GM12878 (cell line): Measurements from ENCODE around the gene TTLL10. TPM values are rescaled to one million over a fixed set of nuclear protein-coding genes. Genes with fewer than 3 reads are reported as not detected.

Experiments used
- ATAC-seq: fragments of 200-7000 bp; cut with Tn5 transposase; 3 replicates; pipeline ENCODE4 v1.9.1; 2020; ENCODE audit warnings: mild to moderate bottlenecking, moderate library complexity
- BruUV-seq: library from RNA; stranded (reverse); fragments of 400-500 nt; replicated peaks from 2 replicates; lab custom pipeline; 2021; lab: Mats Ljungman, UMichigan
- CTCF ChIA-PET: fragments of 300-600 bp; sonication (Branson Sonifier 250); formaldehyde crosslinking; extraction: SDS; loops from one replicate; lab custom pipeline; 2021; ENCODE audit warnings: inconsistent platforms; lab: Yijun Ruan, JAX
- POLR2A ChIA-PET: fragments of 350-600 bp; formaldehyde crosslinking; extraction: SDS; loops from one replicate; lab custom pipeline; 2021; ENCODE audit warnings: inconsistent platforms; lab: Charles Lee
- RAD21 ChIA-PET: fragments of 300-600 bp; sonication (Branson Sonifier 250); formaldehyde crosslinking; loops from one replicate; lab custom pipeline; 2023; ENCODE audit warnings: antibody characterized with exemption; ENCODE audit not compliant: unreplicated experiment; lab: Charles Lee
- SMC1A ChIA-PET: fragments of 300-600 bp; sonication (Branson Sonifier 250); formaldehyde crosslinking; loops from one replicate; lab custom pipeline; 2023; ENCODE audit not compliant: unreplicated experiment, uncharacterized antibody; lab: Charles Lee
- DNase-seq: peaks from one replicate; pipeline ENCODE4 v3.0.0-alpha.2; 2011; ENCODE audit warnings: low read depth, low spot score
- FAIRE-seq: peaks from 3 replicates; lab custom pipeline; 2011; peaks lifted over from hg19 to GRCh38; lab: Jason Lieb, UNC
- H2AFZ ChIP-seq: 2 replicates; pipeline ENCODE4 v1.6.0; 2011; ENCODE audit warnings: low read depth, low read length, control low read depth; ENCODE audit not compliant: control insufficient read depth
- H3K27ac ChIP-seq: 2 replicates; pipeline ENCODE4 v1.5.1; 2011; ENCODE audit warnings: control low read depth; ENCODE audit not compliant: control insufficient read depth, insufficient read depth
- H3K27me3 ChIP-seq, 2 experiments: replicated peaks in 1 of 2; 2 replicates each; pipeline versions ENCODE4 v1.6.0 to v1.6.1; 2011; ENCODE audit warnings: low read length in 1 of 2; ENCODE audit not compliant: control insufficient read depth in 2 of 2, insufficient read depth in 2 of 2
- H3K36me3 ChIP-seq, 2 experiments: 2 replicates each; pipeline ENCODE4 v1.5.1; 2011; ENCODE audit warnings: low read length in 1 of 2; ENCODE audit not compliant: control insufficient read depth in 2 of 2, insufficient read depth in 2 of 2
- H3K4me1 ChIP-seq: 2 replicates; pipeline ENCODE4 v1.6.1; 2011; ENCODE audit warnings: mild to moderate bottlenecking, low read length, moderate library complexity, mixed read lengths; ENCODE audit not compliant: control insufficient read depth, insufficient read depth
- H3K4me2 ChIP-seq: 2 replicates; pipeline ENCODE4 v1.6.0; 2011; ENCODE audit warnings: control low read depth; ENCODE audit not compliant: control insufficient read depth, insufficient read depth
- H3K4me3 ChIP-seq: fragments of 200-600 bp; sonication (generic); 2 replicates; pipeline ENCODE4 v1.5.1; 2016
- H3K79me2 ChIP-seq: 2 replicates; pipeline ENCODE4 v1.6.0; 2011; ENCODE audit warnings: low read length; ENCODE audit not compliant: control insufficient read depth, insufficient read depth
- H3K9ac ChIP-seq: 2 replicates; pipeline ENCODE4 v1.8.0; 2011; ENCODE audit warnings: low read length, control low read depth, mixed read lengths; ENCODE audit not compliant: control insufficient read depth, insufficient read depth
- H3K9me3 ChIP-seq: replicated peaks from 3 replicates; pipeline ENCODE4 v1.5.1; 2011; ENCODE audit warnings: mild to moderate bottlenecking, low read length; ENCODE audit not compliant: control insufficient read depth, insufficient read depth
- H4K20me1 ChIP-seq: 2 replicates; pipeline ENCODE4 v1.6.0; 2011; ENCODE audit not compliant: control insufficient read depth, insufficient read depth
- POLR2A ChIP-seq: IDR thresholded peaks from 2 replicates; pipeline ENCODE4 v1.6.1; 2011; ENCODE audit warnings: low read depth, mild to moderate bottlenecking, low read length
- POLR2AphosphoS5 ChIP-seq: IDR thresholded peaks from 2 replicates; pipeline ENCODE4 v1.6.1; 2011; ENCODE audit warnings: mild to moderate bottlenecking, low read length, inconsistent platforms
- TCF3 ChIP-seq: IDR thresholded peaks from 2 replicates; pipeline ENCODE4 v1.6.1; 2012; ENCODE audit warnings: low read depth, mild to moderate bottlenecking, low read length, borderline replicate concordance; ENCODE audit not compliant: insufficient read depth
- YBX1 ChIP-seq: fragments of 450-650 bp; IDR thresholded peaks from 2 replicates; pipeline ENCODE4 v1.6.1; 2016; ENCODE audit warnings: antibody characterized with exemption
- WGBS: methylation state at CpG from one replicate; pipeline ENCODE4 v1.1.6; 2016; ENCODE audit warnings: low lambda C conversion rate; ENCODE audit not compliant: insufficient replicate concordance, insufficient coverage; ENCODE audit errors: missing lambda C conversion rate; 5-methylcytosine and 5-hydroxymethylcytosine counted together
- in situ Hi-C: fragments of 300-500 bp; cut with MboI; formaldehyde crosslinking; loops from 9 replicates; pipeline ENCODE4 v1.14.3; 2018; ENCODE audit warnings: mixed read lengths
- intact Hi-C: fragments of 100-400 bp; cut with micrococcal nuclease; formaldehyde crosslinking; loops from one replicate; pipeline ENCODE4 v1.14.2; 2022; ENCODE audit not compliant: unreplicated experiment
- polyA plus RNA-seq, 11 experiments: library from polyadenylated mRNA; depleted of rRNA in 4 of 11; unstranded in 6 of 11; stranded (reverse) in 5 of 11; fragments of >200 nt; fragmentation: Nextera tagmentation in 4 of 11; fragmentation: Illumina TruSeq in 1 of 11; extraction: Ambion mirVana in 4 of 11; extraction: Trizol in 1 of 11; gene quantifications; 1 replicate in 1 of 11; 2 replicates in 10 of 11; pipeline versions ENCODE4 v1.2.1 to v1.2.3, GENCODE V29; 2011 to 2016; ENCODE audit warnings: inconsistent platforms in 2 of 11, missing spikeins in 2 of 11, low read depth in 1 of 11
- total RNA-seq, 4 experiments: library from RNA; depleted of rRNA in 3 of 4; stranded (reverse); fragments of >200 nt in 3 of 4; fragmentation: Illumina TruSeq in 1 of 4; extraction: Trizol in 1 of 4; gene quantifications; 2 replicates each; pipeline versions ENCODE4 v1.2.1 to v1.2.3, GENCODE V29; 2013 to 2021
- TF ChIP-seq, protein P1 (sequence below): IDR thresholded peaks from 2 replicates; pipeline ENCODE4 v1.6.1; 2011; ENCODE audit warnings: mild to moderate bottlenecking, low read depth, low read length, moderate library complexity; ENCODE audit not compliant: insufficient replicate concordance
- TF ChIP-seq, protein P2 (sequence below): IDR thresholded peaks from 2 replicates; pipeline ENCODE4 v1.6.1; 2011; ENCODE audit warnings: borderline replicate concordance, low read depth, mild to moderate bottlenecking, moderate library complexity, low read length; ENCODE audit not compliant: insufficient read depth, poor library complexity, severe bottlenecking

The TTLL10 gene
- total and polyA plus RNA-seq, 10 of the 15 experiments (the other 5 are each of a cell fraction or from before 2014, with no cell fraction given): not detected

DNA sequence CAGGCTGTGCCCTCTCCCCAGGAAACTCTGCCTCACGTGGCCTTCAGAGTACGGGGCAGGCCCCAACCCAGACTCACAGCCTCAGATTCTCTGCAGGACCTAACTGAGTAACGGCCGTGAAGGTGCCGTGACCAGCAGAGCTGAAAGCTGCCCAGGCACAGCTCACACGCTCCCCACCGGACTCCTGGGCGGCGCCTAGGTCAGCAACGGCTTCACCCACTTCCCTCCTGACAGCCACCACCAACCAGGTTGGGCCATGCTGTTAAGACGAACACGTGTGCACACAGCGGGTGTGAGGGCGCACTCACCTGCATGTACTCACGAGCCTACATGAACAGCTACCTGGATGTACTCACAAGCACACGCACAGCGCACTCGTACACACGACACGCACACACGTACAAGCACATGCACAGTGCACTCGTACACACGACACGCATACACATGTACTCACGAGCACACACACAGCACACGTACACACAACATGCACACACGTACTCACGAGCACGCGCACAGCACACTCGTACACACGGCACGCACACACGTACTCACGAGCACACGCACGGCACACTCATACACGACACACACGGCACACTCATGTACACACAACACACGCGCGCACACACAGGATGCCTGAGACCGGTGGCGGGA lies 49.0 kb downstream of the TTLL10 start:
- Histone ChIP-seq H3K4me2 (no peak overlapping the region), H3K36me3 (peaks cover 6 to 49% of the 10 kb centered on the region in 2 experiments; a peak in 3 of 4 replicates), H3K27ac (no peak overlapping the region), H3K79me2 (peaks cover 3% of the 10 kb centered on the region), H3K9ac (no peak overlapping the region), H2AFZ (no peak overlapping the region), H3K27me3 (no peaks in the 10 kb centered on the region), H3K4me1 (no peaks in the 10 kb centered on the region), H3K9me3 (no peaks in the 10 kb centered on the region; the same call in 2 of the 3 replicates), H4K20me1 (no peaks in the 10 kb centered on the region), H3K4me3 (no peak overlapping the region)
- TF ChIP-seq YBX1 (no peak), POLR2AphosphoS5 (peak; percentile 57), POLR2A (peak; percentile 66), TCF3 (peak; percentile 92; the same call in 1 of the 2 replicates)
- TF ChIP-seq, protein P1, sequence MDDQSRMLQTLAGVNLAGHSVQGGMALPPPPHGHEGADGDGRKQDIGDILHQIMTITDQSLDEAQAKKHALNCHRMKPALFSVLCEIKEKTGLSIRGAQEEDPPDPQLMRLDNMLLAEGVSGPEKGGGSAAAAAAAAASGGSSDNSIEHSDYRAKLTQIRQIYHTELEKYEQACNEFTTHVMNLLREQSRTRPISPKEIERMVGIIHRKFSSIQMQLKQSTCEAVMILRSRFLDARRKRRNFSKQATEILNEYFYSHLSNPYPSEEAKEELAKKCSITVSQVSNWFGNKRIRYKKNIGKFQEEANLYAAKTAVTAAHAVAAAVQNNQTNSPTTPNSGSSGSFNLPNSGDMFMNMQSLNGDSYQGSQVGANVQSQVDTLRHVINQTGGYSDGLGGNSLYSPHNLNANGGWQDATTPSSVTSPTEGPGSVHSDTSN: peak; percentile 66
- TF ChIP-seq, protein P2, sequence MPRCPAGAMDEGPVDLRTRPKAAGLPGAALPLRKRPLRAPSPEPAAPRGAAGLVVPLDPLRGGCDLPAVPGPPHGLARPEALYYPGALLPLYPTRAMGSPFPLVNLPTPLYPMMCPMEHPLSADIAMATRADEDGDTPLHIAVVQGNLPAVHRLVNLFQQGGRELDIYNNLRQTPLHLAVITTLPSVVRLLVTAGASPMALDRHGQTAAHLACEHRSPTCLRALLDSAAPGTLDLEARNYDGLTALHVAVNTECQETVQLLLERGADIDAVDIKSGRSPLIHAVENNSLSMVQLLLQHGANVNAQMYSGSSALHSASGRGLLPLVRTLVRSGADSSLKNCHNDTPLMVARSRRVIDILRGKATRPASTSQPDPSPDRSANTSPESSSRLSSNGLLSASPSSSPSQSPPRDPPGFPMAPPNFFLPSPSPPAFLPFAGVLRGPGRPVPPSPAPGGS: peak; percentile 97
- no peak for DNase-seq
- in situ Hi-C loops (no loop called here), intact Hi-C loops (no loop called here)
- BruUV-seq: no TSS peak
- POLR2A ChIA-PET: interaction anchor here (0.5 kb wide), 1 partner anchor 39 kb away, joined by 4 read pairs; no protein-coding TSS in a partner anchor
- WGBS: 97% methylated on average over 44 of the region's 44 CpGs
- ATAC-seq: no peak
- SMC1A ChIA-PET: no interaction called here
- RAD21 ChIA-PET: no interaction called here
- CTCF ChIA-PET: no interaction called here
- no peak for FAIRE-seq
